ENCODE measurements around the gene STK10.
"Not testable (repeated sequence)": the region's sequence is repeated elsewhere in the genome, so short reads cannot be mapped to it uniquely, and the experiment has no call there.

STK10 gene

GRCh38 chr5:172165465-172165864, 22.6 kb downstream of the STK10 start:
- DNase-seq = no peak
- peak; percentile 28 for ATAC-seq

GRCh38 chr5:172164769-172165212, 23.2 kb downstream of the STK10 start:
- ATAC-seq = no peak

GRCh38 chr5:172163346-172163745, 24.7 kb downstream of the STK10 start:
- no peak for ATAC-seq
- no peak for DNase-seq

More at GRCh38 chr5:172164769-172165212, 23.2 kb downstream of the STK10 start:
- DNase-seq = no peak

GRCh38 chr5:172162987-172163343, 25.1 kb downstream of the STK10 start:
- no peak for ATAC-seq

GRCh38 chr5:172162323-172162986, 25.6 kb downstream of the STK10 start:
- DNase-seq (no peak), ATAC-seq (no peak)

More at GRCh38 chr5:172162987-172163343, 25.1 kb downstream of the STK10 start:
- DNase-seq = no peak

- DNase-seq (no peak), ATAC-seq (no peak)
These were observed 27.5 kb downstream of the STK10 start for GRCh38 chr5:172160506-172160905.

- DNase-seq (no peak), ATAC-seq (no peak)
These were observed 29.0 kb downstream of the STK10 start for GRCh38 chr5:172159016-172159415.

- ATAC-seq (no peak), DNase-seq (no peak)
These were observed 31.5 kb downstream of the STK10 start for GRCh38 chr5:172156541-172156994.

GRCh38 chr5:172155101-172155500, 32.9 kb downstream of the STK10 start:
- ATAC-seq, DNase-seq: not testable (repeated sequence)

GRCh38 chr5:172153695-172154094, 34.3 kb downstream of the STK10 start:
- ATAC-seq (no peak), DNase-seq (no peak)

GRCh38 chr5:172151661-172152210, 36.3 kb downstream of the STK10 start:
- ATAC-seq (no peak), DNase-seq (no peak)

- ATAC-seq (peak; percentile 56), DNase-seq (peak; percentile 24)
These were observed 37.3 kb downstream of the STK10 start for GRCh38 chr5:172150514-172151425.

- ATAC-seq, DNase-seq: not testable (repeated sequence)
These were observed 38.5 kb downstream of the STK10 start for GRCh38 chr5:172149481-172149880.

GRCh38 chr5:172149073-172149472, 39.0 kb downstream of the STK10 start:
- no peak for DNase-seq
- ATAC-seq = no peak

GRCh38 chr5:172148381-172148780, 39.6 kb downstream of the STK10 start:
- DNase-seq (no peak), ATAC-seq (no peak)

GRCh38 chr5:172147857-172148256, 40.2 kb downstream of the STK10 start:
- ATAC-seq = no peak
- no peak for DNase-seq

GRCh38 chr5:172146748-172147092, 41.3 kb downstream of the STK10 start:
- ATAC-seq = no peak
- DNase-seq = no peak

- ATAC-seq (no peak), DNase-seq (no peak)
These were observed 41.9 kb downstream of the STK10 start for GRCh38 chr5:172145870-172146747.

GRCh38 chr5:172144931-172145869, 42.8 kb downstream of the STK10 start:
- ATAC-seq (no peak), DNase-seq (no peak)

- ATAC-seq (no peak), DNase-seq (no peak)
These were observed 43.7 kb downstream of the STK10 start for GRCh38 chr5:172144291-172144815.

GRCh38 chr5:172143875-172144274, 44.1 kb downstream of the STK10 start:
- DNase-seq (no peak), ATAC-seq (no peak)

Measured in stimulated activated naive CD8-positive, alpha-beta T cell treated with anti-CD3 and anti-CD28 coated beads, Interleukin-15, Interleukin-2, amounts not matched to agents 100 U/mL and 50 U/mL, for 24 hours (primary cell).